GM12878 (cell line): ENCODE data around the gene ZPBP2. TPM values are rescaled to one million over a fixed set of nuclear protein-coding genes. Genes with fewer than 3 reads are reported as not detected.

ENCODE experiments used
- BMI1 ChIP-seq: fragments of 450-650 bp; IDR thresholded peaks from 2 replicates; pipeline ENCODE4 v1.6.1; 2016; ENCODE audit warnings: mild to moderate bottlenecking, moderate library complexity, borderline replicate concordance
- IKZF2 ChIP-seq, 2 experiments: fragments of 450-650 bp; IDR thresholded peaks; 2 replicates each; pipeline ENCODE4 v1.6.1; 2017; ENCODE audit warnings: mild to moderate bottlenecking in 2 of 2, moderate library complexity in 2 of 2
- MEF2B ChIP-seq: fragments of 450-650 bp; IDR thresholded peaks from 2 replicates; pipeline ENCODE4 v1.6.1; 2018; ENCODE audit warnings: mild to moderate bottlenecking, moderate library complexity; ENCODE audit not compliant: partially characterized antibody, poor library complexity, severe bottlenecking
- MLLT1 ChIP-seq: fragments of 450-650 bp; IDR thresholded peaks from 2 replicates; pipeline ENCODE4 v1.6.1; 2016; ENCODE audit warnings: mild to moderate bottlenecking
- NBN ChIP-seq: fragments of 450-650 bp; IDR thresholded peaks from 2 replicates; pipeline ENCODE4 v1.6.1; 2016
- PKNOX1 ChIP-seq: fragments of 450-650 bp; IDR thresholded peaks from 2 replicates; pipeline ENCODE4 v1.6.1; 2016; ENCODE audit warnings: mild to moderate bottlenecking
- PRDM15 ChIP-seq: fragments of 450-650 bp; formaldehyde crosslinking; IDR thresholded peaks from 2 replicates; pipeline ENCODE4 v1.4.0; 2020; ENCODE audit warnings: mild to moderate bottlenecking, moderate library complexity
- RAD51 ChIP-seq: fragments of 450-650 bp; IDR thresholded peaks from 2 replicates; pipeline ENCODE4 v1.6.1; 2016; ENCODE audit warnings: moderate library complexity, mild to moderate bottlenecking, inconsistent platforms
- SUPT20H ChIP-seq: IDR thresholded peaks from 2 replicates; pipeline ENCODE4 v1.6.1; 2011; ENCODE audit warnings: low read depth, mild to moderate bottlenecking, low read length, moderate library complexity, borderline replicate concordance; ENCODE audit not compliant: control insufficient read depth
- polyA plus RNA-seq, 11 experiments: library from polyadenylated mRNA; depleted of rRNA in 4 of 11; unstranded in 6 of 11; stranded (reverse) in 5 of 11; fragments of >200 nt; fragmentation: Nextera tagmentation in 4 of 11; fragmentation: Illumina TruSeq in 1 of 11; extraction: Ambion mirVana in 4 of 11; extraction: Trizol in 1 of 11; gene quantifications; 1 replicate in 1 of 11; 2 replicates in 10 of 11; pipeline versions ENCODE4 v1.2.1 to v1.2.3, GENCODE V29; 2011 to 2016; ENCODE audit warnings: inconsistent platforms in 2 of 11, missing spikeins in 2 of 11, low read depth in 1 of 11
- total RNA-seq, 4 experiments: library from RNA; depleted of rRNA in 3 of 4; stranded (reverse); fragments of >200 nt in 3 of 4; fragmentation: Illumina TruSeq in 1 of 4; extraction: Trizol in 1 of 4; gene quantifications; 2 replicates each; pipeline versions ENCODE4 v1.2.1 to v1.2.3, GENCODE V29; 2013 to 2021

The ZPBP2 gene
- total and polyA plus RNA-seq, 10 of the 15 experiments (the other 5 are each of a cell fraction or from before 2014, with no cell fraction given) = 0.33 to 1.0 (median 0.58) TPM

DNA sequence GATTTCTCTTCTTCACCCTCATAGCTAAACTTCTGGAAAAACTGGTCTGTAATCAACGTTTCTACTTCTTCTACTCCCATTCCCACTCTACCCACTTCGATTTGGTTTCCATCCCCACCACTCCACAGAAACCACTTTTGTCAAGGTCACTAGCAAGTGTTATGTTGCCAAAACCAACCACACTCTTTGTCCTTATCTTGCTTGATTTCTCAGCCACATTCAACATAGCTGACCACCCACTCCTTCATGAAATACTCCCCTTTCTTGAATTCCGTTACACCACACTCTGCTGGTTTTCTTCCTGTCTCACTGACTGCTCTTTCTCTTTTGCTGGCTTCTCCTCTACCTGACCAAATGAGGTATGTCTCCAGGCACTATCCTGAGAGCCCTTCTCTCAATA is 15.8 kb upstream of the ZPBP2 start (continued):
- TF ChIP-seq MLLT1 (peak; percentile 38; the same call in 1 of the 2 replicates), PRDM15 (no peak), SUPT20H (no peak), BMI1 (peak; percentile 43; the same call in 1 of the 2 replicates), PKNOX1 (0 out of 2 replicates have a peak, but pooled peaks have one; percentile 2), NBN (0 out of 2 replicates have a peak, but pooled peaks have one; percentile 26), RAD51 (0 out of 2 replicates have a peak, but pooled peaks have one; percentile 7), MEF2B (no peak), IKZF2 (IDR thresholded peaks at IDR 0.05) (peak; percentile 74 to 87; a peak in 3 of 4 replicates)
